Activated CD8-positive, alpha-beta T cell treated with anti-CD3 and anti-CD28 coated beads for 36 hours (primary cell): ENCODE data around the gene BCKDK. TPM values are rescaled to one million over a fixed set of nuclear protein-coding genes. Genes with fewer than 3 reads are reported as not detected.
"Not testable (repeated sequence)": the region's sequence is repeated elsewhere in the genome, so short reads cannot be mapped to it uniquely, and the experiment has no call there.

ENCODE experiments used
- ATAC-seq: fragments of 200-7000 bp; cut with Tn5 transposase; one replicate; pipeline ENCODE4 v1.10.0; 2021; ENCODE audit warnings: mild to moderate bottlenecking, moderate library complexity
- CTCF ChIA-PET: fragments of 350-600 bp; sonication (Branson Sonifier 250); formaldehyde crosslinking; loops from one replicate; lab custom pipeline; 2021; ENCODE audit warnings: antibody characterized with exemption; lab: Charles Lee
- POLR2A ChIA-PET: fragments of 350-600 bp; sonication (Branson Sonifier 250); formaldehyde crosslinking; loops from one replicate; lab custom pipeline; 2021; ENCODE audit warnings: antibody characterized with exemption; lab: Charles Lee
- DNase-seq: peaks from one replicate; pipeline ENCODE4 v3.0.0-alpha.2; 2020
- H3K27ac Mint-ChIP-seq: one replicate; pipeline ENCODE4 v1.8.0; 2021; ENCODE audit warnings: mild to moderate bottlenecking, mixed read lengths
- H3K27me3 Mint-ChIP-seq: one replicate; pipeline ENCODE4 v1.8.0; 2021; ENCODE audit warnings: mixed read lengths
- H3K36me3 Mint-ChIP-seq: one replicate; pipeline ENCODE4 v1.8.0; 2021; ENCODE audit warnings: low read depth, mixed read lengths
- H3K4me1 Mint-ChIP-seq: one replicate; pipeline ENCODE4 v1.8.0; 2021; ENCODE audit warnings: low read depth, mixed read lengths
- H3K4me3 Mint-ChIP-seq: one replicate; pipeline ENCODE4 v1.8.0; 2021; ENCODE audit warnings: mild to moderate bottlenecking, moderate library complexity, mixed read lengths
- H3K9me3 Mint-ChIP-seq: one replicate; pipeline ENCODE4 v1.8.0; 2021; ENCODE audit warnings: mixed read lengths
- intact Hi-C: fragments of 100-400 bp; cut with micrococcal nuclease; formaldehyde crosslinking; loops from one replicate; pipeline ENCODE4 v1.10.0; 2022
- total RNA-seq, 2 experiments: library from RNA; stranded (reverse); gene quantifications; one replicate each; pipeline ENCODE4 v1.2.3, GENCODE V29; 2021
- TF ChIP-seq, protein P1 (sequence below): fragments of 200-600 bp; IDR thresholded peaks from one replicate; pipeline ENCODE4 v1.8.0; 2022; ENCODE audit warnings: antibody characterized with exemption, mild to moderate bottlenecking

BCKDK gene
- total RNA-seq, 2 experiments from 2014 or later = 55.1 to 58.7 TPM

DNA sequence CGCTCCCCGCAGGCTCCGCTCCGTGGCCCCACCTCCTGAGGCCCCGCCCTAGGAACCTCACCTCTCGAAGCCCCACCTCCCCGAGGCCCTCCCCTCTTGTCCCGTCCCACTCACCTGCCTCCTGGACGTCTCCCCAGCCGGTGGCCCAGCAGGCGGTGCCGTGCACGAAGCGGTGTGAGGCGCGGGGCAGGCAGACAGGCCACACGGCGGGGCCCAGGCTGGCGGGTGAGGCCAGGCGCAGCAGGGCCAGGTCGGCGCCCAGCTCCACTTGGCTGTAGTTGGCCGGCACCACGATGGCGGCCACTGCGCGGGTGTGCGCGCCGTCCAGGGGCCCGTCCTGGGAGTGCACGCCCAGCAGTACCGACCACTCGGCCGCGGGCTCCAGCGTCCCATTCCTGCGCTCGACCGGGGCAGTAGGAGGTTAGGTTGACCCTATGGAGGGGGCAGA is 40.1 kb downstream of the BCKDK start:
- no peaks in the 10 kb centered on the region for H3K9me3 Mint-ChIP-seq
- H3K36me3 Mint-ChIP-seq = no peaks in the 10 kb centered on the region
- POLR2A ChIA-PET = interaction anchor here (1.3 kb wide), 1 partner anchor 31 kb away, joined by 4 read pairs; the partner anchor contains the start of gene FUS
- H3K4me3 Mint-ChIP-seq = no peak overlapping the region
- ATAC-seq = no peak
- no peaks in the 10 kb centered on the region for H3K27me3 Mint-ChIP-seq
- CTCF ChIA-PET = no interaction called here
- intact Hi-C loops = no loop called here
- no peaks in the 10 kb centered on the region for H3K4me1 Mint-ChIP-seq
- DNase-seq = no peak
- no peak overlapping the region for H3K27ac Mint-ChIP-seq
- TF ChIP-seq, protein P1, sequence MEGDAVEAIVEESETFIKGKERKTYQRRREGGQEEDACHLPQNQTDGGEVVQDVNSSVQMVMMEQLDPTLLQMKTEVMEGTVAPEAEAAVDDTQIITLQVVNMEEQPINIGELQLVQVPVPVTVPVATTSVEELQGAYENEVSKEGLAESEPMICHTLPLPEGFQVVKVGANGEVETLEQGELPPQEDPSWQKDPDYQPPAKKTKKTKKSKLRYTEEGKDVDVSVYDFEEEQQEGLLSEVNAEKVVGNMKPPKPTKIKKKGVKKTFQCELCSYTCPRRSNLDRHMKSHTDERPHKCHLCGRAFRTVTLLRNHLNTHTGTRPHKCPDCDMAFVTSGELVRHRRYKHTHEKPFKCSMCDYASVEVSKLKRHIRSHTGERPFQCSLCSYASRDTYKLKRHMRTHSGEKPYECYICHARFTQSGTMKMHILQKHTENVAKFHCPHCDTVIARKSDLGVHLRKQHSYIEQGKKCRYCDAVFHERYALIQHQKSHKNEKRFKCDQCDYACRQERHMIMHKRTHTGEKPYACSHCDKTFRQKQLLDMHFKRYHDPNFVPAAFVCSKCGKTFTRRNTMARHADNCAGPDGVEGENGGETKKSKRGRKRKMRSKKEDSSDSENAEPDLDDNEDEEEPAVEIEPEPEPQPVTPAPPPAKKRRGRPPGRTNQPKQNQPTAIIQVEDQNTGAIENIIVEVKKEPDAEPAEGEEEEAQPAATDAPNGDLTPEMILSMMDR = no peak

- Mint-ChIP-seq H3K9me3 (no peaks in the 10 kb centered on the region), H3K36me3 (no peaks in the 10 kb centered on the region), H3K4me1 (no peaks in the 10 kb centered on the region), H3K27ac (no peak overlapping the region), H3K27me3 (no peaks in the 10 kb centered on the region), H3K4me3 (no peak overlapping the region)
- intact Hi-C loops = no loop called here
- CTCF ChIA-PET = no interaction called here
- TF ChIP-seq, protein P1 = no peak
- POLR2A ChIA-PET = interaction anchor here (1.3 kb wide), 1 partner anchor 31 kb away, joined by 4 read pairs; the partner anchor contains the start of gene FUS
- DNase-seq = no peak
- ATAC-seq = no peak
Observed at GRCh38 chr16:31148896-31149295, 40.7 kb downstream of the BCKDK start.

GRCh38 chr16:31149332-31149731 is 41.1 kb downstream of the BCKDK start:
- Mint-ChIP-seq H3K4me3 (no peak overlapping the region), H3K27me3 (no peaks in the 10 kb centered on the region), H3K9me3 (no peaks in the 10 kb centered on the region), H3K4me1 (no peaks in the 10 kb centered on the region), H3K36me3 (no peaks in the 10 kb centered on the region), H3K27ac (no peak overlapping the region)
- ChIA-PET POLR2A (no interaction called here), CTCF (no interaction called here)
- ATAC-seq (no peak), DNase-seq (no peak)
- intact Hi-C loops = no loop called here
- TF ChIP-seq, protein P1 = no peak

DNA sequence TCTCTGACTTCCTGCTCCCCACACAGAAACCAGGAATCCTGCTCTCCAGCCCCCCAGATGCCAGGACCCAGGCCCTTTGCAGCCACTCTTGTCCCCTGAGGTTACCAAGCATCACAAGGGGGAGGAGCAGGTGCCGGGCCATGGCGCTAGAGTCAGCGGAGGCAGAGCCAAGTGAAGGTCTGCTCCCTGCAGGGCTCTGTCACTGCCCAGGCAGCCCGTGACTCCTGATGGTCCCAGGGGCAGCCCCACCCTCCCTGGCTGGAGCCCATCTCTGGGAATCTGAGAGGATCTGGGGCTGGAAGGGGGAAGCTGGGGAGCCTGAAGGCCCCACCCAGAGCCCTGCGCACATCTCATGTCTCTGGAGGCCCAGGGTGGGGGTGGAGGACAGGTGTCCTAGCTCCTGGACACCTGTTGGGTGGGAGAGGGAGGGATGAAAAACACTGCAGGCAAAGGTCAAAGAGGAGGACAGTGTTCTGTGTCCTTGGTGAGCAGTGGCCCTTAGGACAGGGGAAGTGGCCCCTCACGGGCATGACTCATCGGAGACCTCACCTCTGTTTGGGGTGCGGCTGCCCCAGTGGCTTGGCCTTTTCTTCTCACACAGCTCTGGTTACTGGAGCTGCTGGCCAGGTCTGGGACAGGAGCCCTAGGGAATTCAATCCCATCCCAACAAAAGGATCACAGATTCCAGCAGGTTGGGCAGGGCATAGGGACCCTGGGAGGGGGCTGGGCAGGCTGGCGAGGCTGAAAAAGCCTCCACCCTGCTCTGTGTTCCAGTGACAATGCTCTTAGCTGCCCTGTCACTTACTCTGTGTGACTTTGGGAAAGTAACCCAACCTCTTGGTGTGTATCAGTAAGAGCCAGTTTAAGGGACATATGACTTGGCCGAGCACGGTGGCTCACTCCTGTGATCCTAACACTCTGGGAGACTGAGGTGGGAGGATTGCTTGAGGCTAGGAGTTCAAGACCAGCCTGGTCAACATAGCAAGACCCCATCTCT is 42.0 kb downstream of the BCKDK start, which contains the start of gene PRSS36:
Gene PRSS36, minus strand, starts transcription at position 173 of the 997 bp plus-strand sequence. Its CDS starts 31 bp downstream, at position 142.
- DNase-seq = no peak
- POLR2A ChIA-PET = interaction anchor here (1.4 kb wide), 1 partner anchor 49 kb away, joined by 3 read pairs; no protein-coding TSS in a partner anchor
- ATAC-seq = no peak
- TF ChIP-seq, protein P1 = no peak
- Mint-ChIP-seq H3K27ac (no peak within 1 kb of the TSS), H3K36me3 (no peaks in the 10 kb centered on the region), H3K27me3 (no peaks in the 10 kb centered on the region), H3K4me1 (no peaks in the 10 kb centered on the region), H3K4me3 (no peak within 1 kb of the TSS), H3K9me3 (no peaks in the 10 kb centered on the region)
- intact Hi-C loops = no loop called here
- CTCF ChIA-PET = no interaction called here

- H3K36me3 Mint-ChIP-seq = not testable (repeated sequence)
Observed at GRCh38 chr16:31150976-31151375, 42.8 kb downstream of the BCKDK start.

More at GRCh38 chr16:31150976-31151375, 42.8 kb downstream of the BCKDK start:
- ChIA-PET POLR2A (interaction anchor here (1.4 kb wide), 1 partner anchor 48 kb away, joined by 3 read pairs; no protein-coding TSS in a partner anchor), CTCF (interaction anchor here (0.6 kb wide), 1 partner anchor 25 kb away, joined by 4 read pairs; no protein-coding TSS in a partner anchor)
- ATAC-seq, H3K27me3 Mint-ChIP-seq, H3K27ac Mint-ChIP-seq, DNase-seq, H3K4me1 Mint-ChIP-seq, intact Hi-C loops, H3K4me3 Mint-ChIP-seq, H3K9me3 Mint-ChIP-seq: not testable (repeated sequence)
